ENCODE data around the gene NOS3.

Gene NOS3

GRCh38 chr7:150990416-150991186, at the start of gene NOS3:
NOS3 (plus strand) TSS chr7:150991017; CDS start chr7:150993804, 2,787 bp downstream.
- DNase-seq = no peak

DNA sequence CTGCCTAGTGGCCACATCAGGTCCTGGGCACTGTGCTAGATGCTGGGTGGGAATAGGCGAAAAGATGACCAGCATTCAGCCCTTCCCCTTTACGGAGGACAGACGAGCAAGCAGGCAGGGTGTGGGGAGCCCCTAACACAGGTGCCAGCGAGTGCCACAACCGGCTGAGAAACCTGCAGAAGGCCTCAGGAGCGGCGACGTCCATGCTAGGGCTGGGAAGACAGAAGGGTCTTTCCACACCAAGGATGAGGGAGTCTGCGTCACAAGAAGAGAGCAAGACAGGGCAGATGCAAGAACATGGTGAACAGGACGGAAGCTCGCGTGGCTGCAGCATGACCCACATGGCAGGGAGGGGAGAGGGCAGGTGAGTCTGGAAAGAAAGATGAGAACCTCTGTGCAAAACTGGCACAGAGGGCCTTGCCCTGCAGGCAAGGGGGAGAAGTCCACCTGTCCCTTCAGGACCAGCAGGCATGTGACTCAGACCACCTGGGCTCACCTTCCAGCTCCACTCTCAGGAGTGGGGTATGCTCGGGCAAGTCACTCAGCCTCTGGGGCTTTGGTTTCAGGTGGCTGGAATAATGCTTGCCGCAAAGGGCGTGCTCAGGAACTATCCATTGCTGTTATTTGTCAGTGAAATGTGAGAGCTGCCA, 49.3 kb upstream of the NOS3 start:
- no peak for DNase-seq

DNA sequence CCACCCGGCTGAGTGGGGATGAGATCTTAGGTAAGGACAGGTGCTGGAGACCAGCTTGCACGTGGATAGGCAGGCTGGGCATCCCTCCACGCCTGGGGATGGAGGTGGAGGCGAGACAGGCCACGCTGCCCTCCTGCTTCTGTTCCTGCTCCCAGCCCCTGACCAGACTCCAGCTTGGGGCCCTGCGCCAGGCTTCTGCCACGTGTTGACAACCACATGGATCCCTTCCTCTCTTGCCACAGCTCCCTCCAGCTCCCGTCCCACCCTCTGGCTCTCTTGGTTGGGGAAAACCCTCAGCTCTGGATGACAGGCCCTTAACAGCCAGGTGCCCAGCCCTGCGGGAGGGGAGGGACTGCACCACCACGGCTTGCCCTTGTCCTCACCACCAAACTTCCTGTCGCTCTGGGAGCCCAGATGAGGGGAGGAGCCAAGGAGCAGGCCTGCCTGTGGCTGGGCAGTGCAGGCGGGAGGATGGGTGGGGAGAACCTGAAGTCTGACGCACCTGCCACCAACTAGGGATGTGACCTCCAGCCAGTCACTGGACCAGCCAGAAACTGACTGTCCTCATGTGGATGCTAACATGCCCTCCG, 48.7 kb upstream of the NOS3 start:
- no peak for DNase-seq

GRCh38 chr7:150942591-150943452, 48.0 kb upstream of the NOS3 start:
- no peak for DNase-seq

- no peak for DNase-seq
Measured at GRCh38 chr7:150943453-150943814, 47.4 kb upstream of the NOS3 start.

DNA sequence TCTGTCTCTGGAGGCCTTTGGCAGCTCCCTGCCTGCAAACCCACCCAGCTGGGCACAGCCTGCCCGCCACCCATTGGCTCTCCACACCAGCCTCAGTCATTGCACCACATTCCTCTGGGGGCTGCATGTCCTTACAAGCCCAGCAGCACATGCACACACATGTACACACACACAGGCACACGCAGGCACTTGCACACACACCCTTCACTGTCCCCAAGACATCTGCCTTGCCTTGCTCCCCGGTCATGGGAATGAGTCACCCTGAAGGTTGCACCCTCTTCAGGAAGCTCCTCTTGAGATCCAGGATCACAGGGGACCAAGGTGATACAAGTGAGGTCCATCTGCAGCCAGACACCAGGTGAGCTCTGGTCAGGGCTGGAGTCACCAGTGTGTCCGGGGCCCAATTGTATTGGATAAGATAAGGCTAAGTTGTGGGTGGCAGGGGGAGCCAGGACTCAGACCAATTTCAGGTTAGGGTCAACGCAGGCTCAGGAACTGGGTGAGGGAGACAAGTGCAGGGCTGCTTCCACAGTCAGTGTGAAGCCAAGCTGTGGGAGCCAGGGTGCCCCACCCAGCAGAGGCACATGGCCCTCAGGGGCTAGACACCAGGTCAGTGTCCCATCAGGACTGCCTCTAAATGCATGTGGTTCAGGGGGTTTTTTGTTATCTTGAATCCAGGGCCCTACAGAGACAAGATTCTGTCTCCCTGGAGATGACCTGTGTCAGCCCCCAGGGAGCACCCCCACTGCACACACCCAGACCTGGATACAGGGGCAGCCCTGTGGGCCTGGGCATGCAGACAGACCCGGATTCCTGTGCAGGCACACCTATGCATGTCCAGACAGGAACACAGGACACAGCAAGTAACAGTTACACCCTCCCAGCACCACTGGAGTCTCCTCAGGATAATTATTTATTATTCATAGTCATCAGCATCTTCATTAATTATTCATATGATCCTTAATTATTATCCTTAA, 46.5 kb upstream of the NOS3 start:
- peak; percentile 16 for DNase-seq

GRCh38 chr7:150945171-150945852, 45.5 kb upstream of the NOS3 start:
- peak; percentile 77 for DNase-seq

- DNase-seq = peak; percentile 93
Measured at GRCh38 chr7:150945853-150946420, 44.9 kb upstream of the NOS3 start.

DNA sequence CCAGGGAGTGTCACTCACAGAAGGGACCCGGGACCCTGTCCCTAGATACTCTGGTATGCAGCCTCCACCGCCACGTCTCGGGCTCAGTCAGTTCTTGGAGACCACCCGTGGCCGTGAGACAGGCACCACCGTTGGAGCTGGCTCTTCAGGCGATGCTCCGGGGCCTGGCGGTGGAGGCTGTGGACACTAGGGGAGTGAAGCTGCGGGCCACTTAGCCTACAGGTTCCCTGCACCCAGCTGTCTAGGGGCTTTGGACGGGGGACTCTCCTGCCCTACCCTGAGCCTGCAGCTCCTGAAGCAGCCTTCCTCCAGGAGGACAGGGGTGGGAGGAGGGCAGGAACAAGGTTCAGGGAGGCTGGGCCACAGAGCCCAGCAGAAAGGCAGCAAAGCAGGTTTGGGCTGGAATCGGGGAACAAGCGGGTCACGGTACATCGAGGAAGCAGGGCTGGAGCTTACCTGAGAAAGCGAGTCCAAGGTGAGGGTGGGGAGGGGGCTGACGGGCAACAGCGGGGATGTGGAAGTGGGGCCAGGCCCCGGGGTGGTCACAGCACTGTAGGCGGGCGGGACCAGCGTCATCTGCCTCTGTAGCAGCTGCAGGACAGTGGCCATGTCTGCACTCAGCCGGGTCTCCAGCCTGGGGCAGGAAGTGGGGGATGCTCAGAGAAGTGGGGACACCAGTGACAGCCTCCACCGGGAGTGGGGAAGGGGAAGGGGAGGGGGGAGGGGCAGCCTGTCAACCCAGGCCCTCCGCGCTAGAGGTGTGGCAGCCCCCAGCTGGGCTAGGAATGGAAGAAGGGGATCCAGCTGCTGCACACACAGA, 44.2 kb upstream of the NOS3 start:
- DNase-seq = no peak

- no peak for DNase-seq
Measured at GRCh38 chr7:150947241-150947745, 43.5 kb upstream of the NOS3 start.

GRCh38 chr7:150947761-150948651, 42.8 kb upstream of the NOS3 start:
- no peak for DNase-seq

- DNase-seq = no peak
Measured at GRCh38 chr7:150948791-150949251, 42.0 kb upstream of the NOS3 start.

DNA sequence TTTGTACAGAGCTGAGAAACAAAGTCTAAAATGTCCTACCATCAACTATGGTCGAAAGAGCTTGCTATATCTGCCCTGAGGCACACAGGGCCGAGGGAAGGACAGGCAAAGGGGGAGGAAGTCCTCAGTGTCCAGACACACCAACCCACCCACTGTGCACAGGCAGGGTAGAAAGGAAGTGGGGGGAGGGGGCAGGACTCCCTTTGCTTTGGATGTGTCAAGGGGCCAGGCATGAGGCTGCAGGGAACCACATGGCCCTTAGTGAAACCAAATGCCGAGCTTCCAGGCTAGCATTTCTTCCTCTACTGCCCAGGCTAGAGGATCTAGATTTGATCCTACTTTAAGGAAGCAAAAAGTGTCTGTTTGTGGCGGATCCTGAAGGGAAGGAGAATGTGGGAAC, 41.3 kb upstream of the NOS3 start:
- DNase-seq = no peak

DNA sequence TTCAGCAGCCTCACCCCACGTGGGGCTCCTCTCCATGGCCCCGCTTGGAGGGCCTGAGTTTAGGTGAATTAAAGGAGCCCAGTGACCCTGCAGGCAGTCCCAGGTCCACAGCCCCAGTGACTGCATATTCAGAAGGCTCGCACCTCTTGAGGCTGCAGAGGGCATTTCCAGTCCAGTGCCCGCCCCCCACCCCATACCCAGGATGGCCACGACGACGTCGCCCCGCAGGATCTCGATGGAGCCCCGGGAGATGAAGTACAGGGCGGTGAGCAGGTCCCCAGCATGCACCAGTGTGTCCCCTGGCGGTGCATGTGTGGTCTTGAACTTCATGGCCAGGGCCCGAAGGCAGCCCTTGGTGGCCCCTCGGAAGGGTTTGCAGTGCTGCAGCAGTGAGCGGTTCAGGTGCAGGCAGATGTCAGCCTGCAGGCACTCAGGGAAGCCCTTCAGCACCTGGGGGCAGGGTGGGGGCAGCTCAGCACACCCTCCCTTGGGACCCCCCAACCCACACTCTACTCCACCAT, 40.8 kb upstream of the NOS3 start:
- DNase-seq = no peak

- no peak for DNase-seq
Measured at GRCh38 chr7:150950496-150951180, 40.2 kb upstream of the NOS3 start.

GRCh38 chr7:150951181-150951520, 39.7 kb upstream of the NOS3 start:
- no peak for DNase-seq

GRCh38 chr7:150951521-150951920, 39.3 kb upstream of the NOS3 start:
- DNase-seq = no peak
